AG04450 (cell line): ENCODE data around the gene NEURL1B. TPM values are rescaled to one million over a fixed set of nuclear protein-coding genes. Genes with fewer than 3 reads are reported as not detected.

ENCODE experiments used
- CTCF ChIA-PET: fragments of 300-600, 350-600 bp; formaldehyde crosslinking; extraction: SDS; loops from one replicate; lab custom pipeline; 2022; ENCODE audit warnings: antibody characterized with exemption, inconsistent platforms; lab: Charles Lee
- POLR2A ChIA-PET: fragments of 350-600 bp; formaldehyde crosslinking; extraction: SDS; loops from one replicate; lab custom pipeline; 2021; ENCODE audit warnings: antibody characterized with exemption, inconsistent platforms; lab: Yijun Ruan, JAX
- DNase-seq: peaks from one replicate; pipeline ENCODE4 v3.0.0-alpha.2; 2011; ENCODE audit warnings: low read depth, low spot score
- H3K27ac ChIP-seq: one replicate; pipeline ENCODE4 v1.5.1; 2012; ENCODE audit warnings: low read depth, low read length, control low read depth
- H3K27me3 ChIP-seq: one replicate; pipeline ENCODE4 v1.6.0; 2012; ENCODE audit warnings: low read length; ENCODE audit not compliant: control insufficient read depth, insufficient read depth
- H3K4me3 ChIP-seq: 2 replicates; pipeline ENCODE4 v1.5.1; 2011; ENCODE audit warnings: mild to moderate bottlenecking, low read depth, low read length, control low read depth
- H3K9me3 ChIP-seq: 2 replicates; pipeline ENCODE4 v1.5.1; 2012; ENCODE audit warnings: low read length; ENCODE audit not compliant: control insufficient read depth, insufficient read depth
- polyA plus RNA-seq: library from polyadenylated mRNA; depleted of rRNA; stranded (reverse); fragments of >200 nt; gene quantifications from 2 replicates; pipeline ENCODE4 v1.2.3, GENCODE V29; 2011
- TF ChIP-seq, protein P1 (sequence below): IDR thresholded peaks from 2 replicates; pipeline ENCODE4 v1.5.1; 2011; ENCODE audit warnings: low read depth, low read length, control low read depth, inconsistent platforms

Gene NEURL1B
- polyA plus RNA-seq, 1 experiment = 1.8 TPM

DNA sequence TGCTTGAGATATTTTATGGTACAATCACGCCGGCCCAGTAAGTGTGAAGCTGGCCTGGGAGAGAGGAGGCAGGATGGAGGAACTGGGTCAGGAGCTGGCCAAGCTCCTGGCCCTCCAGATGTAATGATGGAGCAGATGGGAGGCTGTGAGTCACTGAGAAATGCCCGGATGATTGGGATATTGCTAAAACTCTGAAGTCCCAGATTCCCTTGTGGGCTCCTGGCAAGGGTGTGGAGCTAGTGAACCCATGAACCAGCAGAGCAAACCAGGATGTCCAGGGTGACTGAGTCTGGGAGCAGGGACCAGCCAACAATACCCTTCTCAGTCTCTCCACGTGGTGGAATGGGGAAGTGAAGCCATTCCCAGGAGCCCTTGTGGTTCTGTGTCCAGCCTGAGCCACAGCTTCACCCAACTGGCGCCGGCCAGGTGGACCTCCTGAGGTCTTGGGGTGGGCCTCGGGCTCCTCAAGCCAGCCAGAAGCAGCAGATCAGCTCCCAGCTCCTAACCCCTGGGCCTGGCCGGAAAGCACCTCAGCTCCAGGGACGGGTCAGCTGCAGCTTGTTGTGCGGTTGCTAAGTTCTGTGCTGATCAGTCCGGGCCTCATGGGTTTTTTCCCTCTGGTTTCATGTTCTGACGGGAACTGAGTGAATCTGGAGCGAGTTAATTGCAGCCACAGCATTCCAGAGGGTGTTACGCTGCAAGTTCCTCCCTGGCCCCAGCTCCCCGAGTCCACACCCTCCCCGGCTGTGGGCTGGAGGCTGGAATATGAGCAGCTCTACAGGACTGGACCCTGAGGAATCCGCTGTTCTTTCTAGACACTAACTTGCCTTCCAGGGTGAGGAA lies 92.3 kb downstream of the NEURL1B start:
- CTCF ChIA-PET = interaction anchor here (0.7 to 3.0 kb wide), 4 partner anchors 17 to 39 kb away, joined by 3 to 18 read pairs (median 8); no protein-coding TSS in a partner anchor
- Histone ChIP-seq H3K27me3 (no peaks in the 10 kb centered on the region), H3K4me3 (no peak overlapping the region), H3K9me3 (no peaks in the 10 kb centered on the region), H3K27ac (peak overlapping the region; percentile 75)
- POLR2A ChIA-PET = interaction anchor here (0.7 to 2.3 kb wide), 7 partner anchors 11 to 250 kb away, joined by 3 to 14 read pairs (median 3); partner anchors contain the start of genes ATP6V0E1 and DUSP1
- TF ChIP-seq, protein P1, sequence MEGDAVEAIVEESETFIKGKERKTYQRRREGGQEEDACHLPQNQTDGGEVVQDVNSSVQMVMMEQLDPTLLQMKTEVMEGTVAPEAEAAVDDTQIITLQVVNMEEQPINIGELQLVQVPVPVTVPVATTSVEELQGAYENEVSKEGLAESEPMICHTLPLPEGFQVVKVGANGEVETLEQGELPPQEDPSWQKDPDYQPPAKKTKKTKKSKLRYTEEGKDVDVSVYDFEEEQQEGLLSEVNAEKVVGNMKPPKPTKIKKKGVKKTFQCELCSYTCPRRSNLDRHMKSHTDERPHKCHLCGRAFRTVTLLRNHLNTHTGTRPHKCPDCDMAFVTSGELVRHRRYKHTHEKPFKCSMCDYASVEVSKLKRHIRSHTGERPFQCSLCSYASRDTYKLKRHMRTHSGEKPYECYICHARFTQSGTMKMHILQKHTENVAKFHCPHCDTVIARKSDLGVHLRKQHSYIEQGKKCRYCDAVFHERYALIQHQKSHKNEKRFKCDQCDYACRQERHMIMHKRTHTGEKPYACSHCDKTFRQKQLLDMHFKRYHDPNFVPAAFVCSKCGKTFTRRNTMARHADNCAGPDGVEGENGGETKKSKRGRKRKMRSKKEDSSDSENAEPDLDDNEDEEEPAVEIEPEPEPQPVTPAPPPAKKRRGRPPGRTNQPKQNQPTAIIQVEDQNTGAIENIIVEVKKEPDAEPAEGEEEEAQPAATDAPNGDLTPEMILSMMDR = no peak
- peak; percentile 52 for DNase-seq

DNA sequence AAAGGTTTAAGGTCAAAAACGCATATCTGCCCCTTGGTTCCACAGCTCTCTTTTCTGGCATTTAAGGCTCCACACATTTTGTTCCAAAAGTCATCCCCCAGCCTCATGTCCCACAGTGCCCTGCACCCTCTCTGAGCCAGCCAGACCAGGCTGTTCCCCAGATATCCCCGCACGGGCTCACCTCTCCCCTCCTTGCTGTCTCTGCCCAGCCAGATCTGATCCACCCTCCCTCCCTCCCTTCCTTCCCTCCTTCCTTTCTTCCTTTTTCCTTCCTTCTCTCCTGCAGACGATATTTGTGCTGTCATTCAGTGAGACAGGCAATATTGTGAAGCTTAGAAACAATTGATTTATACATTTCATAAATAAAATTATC lies 92.9 kb downstream of the NEURL1B start:
- CTCF ChIA-PET = interaction anchor here (0.6 to 3.0 kb wide), 6 partner anchors 17 to 573 kb away, joined by 3 to 18 read pairs (median 4); no protein-coding TSS in a partner anchor
- POLR2A ChIA-PET = interaction anchor here (0.7 to 2.3 kb wide), 4 partner anchors 11 to 38 kb away, joined by 3 to 14 read pairs (median 3); partner anchors contain the start of gene DUSP1
- TF ChIP-seq, protein P1 = no peak
- Histone ChIP-seq H3K9me3 (no peaks in the 10 kb centered on the region), H3K27me3 (no peaks in the 10 kb centered on the region), H3K4me3 (no peak overlapping the region), H3K27ac (peak overlapping the region; percentile 75)
- DNase-seq = no peak

DNA sequence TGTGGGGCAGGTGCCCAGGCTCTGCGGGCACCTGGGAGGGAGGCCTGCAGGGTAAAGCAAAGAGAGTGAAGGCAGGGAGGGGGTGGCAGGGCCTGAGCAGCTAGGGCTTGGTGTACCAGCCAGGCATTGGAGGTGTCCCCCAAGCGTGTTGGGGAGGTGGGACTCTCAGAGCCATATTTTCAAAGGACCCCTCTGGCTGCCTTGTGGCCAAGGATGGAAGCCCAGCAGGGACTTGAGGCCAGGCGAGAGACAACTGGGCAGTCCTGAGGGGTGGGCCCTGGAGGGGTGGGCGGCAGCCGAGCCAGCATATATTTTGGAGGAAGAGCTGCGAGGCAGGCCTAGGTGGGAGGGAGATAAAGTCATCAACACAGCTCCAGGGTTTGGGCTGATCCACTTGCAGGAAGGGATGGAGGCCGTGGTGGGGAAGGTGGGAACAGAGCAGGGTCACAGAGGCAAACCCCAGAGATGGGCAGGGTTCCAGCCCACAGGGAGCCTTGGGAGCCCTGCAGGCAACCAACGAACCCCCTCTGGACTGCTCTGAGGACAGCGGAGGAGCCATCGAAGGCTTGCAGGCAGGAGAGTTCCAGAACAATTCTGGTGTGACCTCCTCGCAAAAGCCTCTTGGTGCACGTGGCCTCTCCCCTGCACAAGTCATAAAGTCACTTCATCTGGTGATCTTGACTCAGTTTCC lies 94.2 kb downstream of the NEURL1B start:
- TF ChIP-seq, protein P1 = no peak
- CTCF ChIA-PET = interaction anchor here (1.2 to 3.0 kb wide), 2 partner anchors 20 to 28 kb away, joined by 4 to 12 read pairs; no protein-coding TSS in a partner anchor
- Histone ChIP-seq H3K27me3 (no peaks in the 10 kb centered on the region), H3K9me3 (no peaks in the 10 kb centered on the region), H3K4me3 (no peak overlapping the region), H3K27ac (no peak overlapping the region)
- no peak for DNase-seq
- POLR2A ChIA-PET = no interaction called here

- Histone ChIP-seq H3K9me3 (no peaks in the 10 kb centered on the region), H3K27ac (no peak overlapping the region), H3K4me3 (no peak overlapping the region), H3K27me3 (no peaks in the 10 kb centered on the region)
- TF ChIP-seq, protein P1 = no peak
- CTCF ChIA-PET = no interaction called here
- DNase-seq = no peak
- POLR2A ChIA-PET = interaction anchor here (0.7 kb wide), 1 partner anchor 286 kb away, joined by 3 read pairs; no protein-coding TSS in a partner anchor
Measured at GRCh38 chr5:172736508-172737135, 95.6 kb downstream of the NEURL1B start.
